22Rv1 (cell line): Measurements from ENCODE around the gene TIAM2.
"Not testable (repeated sequence)": the region's sequence is repeated elsewhere in the genome, so short reads cannot be mapped to it uniquely, and the experiment has no call there.

Experiments used
- ZFX ChIP-seq: fragments of 450-650 bp; IDR thresholded peaks from 2 replicates; pipeline ENCODE4 v1.6.1; 2017; ENCODE audit warnings: antibody characterized with exemption, borderline replicate concordance
- TF ChIP-seq, protein P1 (sequence below): fragments of 450-650 bp; IDR thresholded peaks from 2 replicates; pipeline ENCODE4 v1.5.1; 2017; ENCODE audit warnings: mild to moderate bottlenecking

DNA sequence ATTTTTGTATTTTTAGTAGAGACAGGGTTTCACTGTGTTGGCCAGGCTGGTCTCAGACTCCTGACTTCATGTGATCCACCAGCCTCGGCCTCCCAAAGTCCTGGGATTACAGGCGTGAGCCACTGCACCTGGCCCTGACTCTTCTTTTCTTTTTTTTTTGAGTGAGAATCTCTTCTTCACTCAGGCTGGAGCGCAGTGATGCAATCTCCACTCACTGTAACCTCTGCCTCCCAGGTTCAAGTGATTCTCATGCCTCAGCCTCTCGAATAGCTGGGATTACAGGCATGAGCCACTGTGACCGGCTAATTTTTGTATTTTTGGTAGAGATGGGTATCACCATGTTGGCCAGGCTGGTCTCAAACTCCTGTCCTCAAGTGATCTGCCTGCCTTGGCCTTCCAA lies 124.1 kb downstream of the TIAM2 start:
- TF ChIP-seq, protein P1, sequence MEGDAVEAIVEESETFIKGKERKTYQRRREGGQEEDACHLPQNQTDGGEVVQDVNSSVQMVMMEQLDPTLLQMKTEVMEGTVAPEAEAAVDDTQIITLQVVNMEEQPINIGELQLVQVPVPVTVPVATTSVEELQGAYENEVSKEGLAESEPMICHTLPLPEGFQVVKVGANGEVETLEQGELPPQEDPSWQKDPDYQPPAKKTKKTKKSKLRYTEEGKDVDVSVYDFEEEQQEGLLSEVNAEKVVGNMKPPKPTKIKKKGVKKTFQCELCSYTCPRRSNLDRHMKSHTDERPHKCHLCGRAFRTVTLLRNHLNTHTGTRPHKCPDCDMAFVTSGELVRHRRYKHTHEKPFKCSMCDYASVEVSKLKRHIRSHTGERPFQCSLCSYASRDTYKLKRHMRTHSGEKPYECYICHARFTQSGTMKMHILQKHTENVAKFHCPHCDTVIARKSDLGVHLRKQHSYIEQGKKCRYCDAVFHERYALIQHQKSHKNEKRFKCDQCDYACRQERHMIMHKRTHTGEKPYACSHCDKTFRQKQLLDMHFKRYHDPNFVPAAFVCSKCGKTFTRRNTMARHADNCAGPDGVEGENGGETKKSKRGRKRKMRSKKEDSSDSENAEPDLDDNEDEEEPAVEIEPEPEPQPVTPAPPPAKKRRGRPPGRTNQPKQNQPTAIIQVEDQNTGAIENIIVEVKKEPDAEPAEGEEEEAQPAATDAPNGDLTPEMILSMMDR = not testable (repeated sequence)
- not testable (repeated sequence) for TF ChIP-seq ZFX
